H1 (cell line): Measurements from ENCODE around the gene PLA2G2E. TPM values are rescaled to one million over a fixed set of nuclear protein-coding genes. Genes with fewer than 3 reads are reported as not detected.

Source experiments
- CTCF ChIA-PET: fragments of 300-600 bp; sonication (Branson Sonifier 250); formaldehyde crosslinking; loops from one replicate; lab custom pipeline; 2021; ENCODE audit not compliant: partially characterized antibody; lab: Charles Lee
- POLR2A ChIA-PET: fragments of 300-600 bp; sonication (Branson Sonifier 250); formaldehyde crosslinking; loops from one replicate; lab custom pipeline; 2021; ENCODE audit warnings: inconsistent platforms; ENCODE audit not compliant: partially characterized antibody; lab: Charles Lee
- DNase-seq, 2 experiments: peaks; one replicate each; pipeline versions ENCODE4 v3.0.0 to v3.0.0-alpha.2; 2010 to 2022; ENCODE audit warnings: low spot score in 2 of 2, low read depth in 1 of 2, mixed read lengths in 1 of 2
- FAIRE-seq: peaks from 2 replicates; lab custom pipeline; 2011; peaks lifted over from hg19 to GRCh38; lab: Jason Lieb, UNC
- H2AFZ ChIP-seq: 2 replicates; pipeline ENCODE4 v1.8.1; 2012; ENCODE audit warnings: low read length, inconsistent platforms
- H2AK5ac ChIP-seq: 2 replicates; pipeline ENCODE4 v1.6.1; 2013; ENCODE audit warnings: low read depth, low read length
- H2BK120ac ChIP-seq: replicated peaks from 2 replicates; pipeline ENCODE3; 2013; ENCODE audit warnings: low read depth, low read length, inconsistent platforms
- H2BK12ac ChIP-seq: 2 replicates; pipeline ENCODE4 v1.6.1; 2013; ENCODE audit warnings: low read depth, low read length
- H2BK15ac ChIP-seq: 2 replicates; pipeline ENCODE4 v1.6.1; 2013; ENCODE audit warnings: low read length
- H2BK20ac ChIP-seq: 2 replicates; pipeline ENCODE4 v1.6.1; 2013; ENCODE audit warnings: low read length
- H2BK5ac ChIP-seq: 2 replicates; pipeline ENCODE4 v1.6.1; 2013; ENCODE audit warnings: low read depth, low read length
- H3K14ac ChIP-seq: 2 replicates; pipeline ENCODE4 v1.6.1; 2013; ENCODE audit warnings: inconsistent platforms; ENCODE audit not compliant: insufficient read length
- H3K18ac ChIP-seq: 2 replicates; pipeline ENCODE4 v1.6.1; 2013; ENCODE audit warnings: low read length; ENCODE audit errors: extremely low read depth
- H3K23ac ChIP-seq: 2 replicates; pipeline ENCODE4 v1.6.1; 2013; ENCODE audit warnings: inconsistent platforms; ENCODE audit not compliant: insufficient read length
- H3K23me2 ChIP-seq: 2 replicates; pipeline ENCODE4 v1.6.1; 2013; ENCODE audit warnings: low read depth, low read length
- H3K27ac ChIP-seq: 2 replicates; pipeline ENCODE4 v1.6.1; 2011; ENCODE audit warnings: low read depth, low read length, inconsistent platforms
- H3K27me3 ChIP-seq, 4 experiments: replicated peaks in 1 of 4; 1 replicate in 1 of 4; 2 replicates in 3 of 4; pipeline versions ENCODE4 v1.6.1 to v1.8.1; 2011 to 2013; ENCODE audit warnings: low read length in 3 of 4, mild to moderate bottlenecking in 3 of 4, inconsistent platforms in 2 of 4, mixed read lengths in 2 of 4, moderate library complexity in 1 of 4; ENCODE audit not compliant: control insufficient read depth in 3 of 4, insufficient read depth in 3 of 4; ENCODE audit errors: extremely low read depth in 1 of 4
- H3K36me3 ChIP-seq, 4 experiments: 2 replicates each; pipeline versions ENCODE4 v1.6.1 to v1.8.1; 2011 to 2013; ENCODE audit warnings: mild to moderate bottlenecking in 4 of 4, low read length in 3 of 4, moderate library complexity in 2 of 4, control low read depth in 1 of 4, inconsistent platforms in 1 of 4; ENCODE audit not compliant: insufficient read depth in 4 of 4, control insufficient read depth in 2 of 4
- H3K4ac ChIP-seq: replicated peaks from 2 replicates; pipeline ENCODE3; 2013; ENCODE audit warnings: low read length, low read depth, mixed read lengths, inconsistent platforms; ENCODE audit not compliant: insufficient read length
- H3K4me1 ChIP-seq, 4 experiments: replicated peaks in 1 of 4; 1 replicate in 1 of 4; 2 replicates in 3 of 4; pipeline versions ENCODE4 v1.6.1 to v1.8.1; 2011 to 2013; ENCODE audit warnings: low read length in 3 of 4, inconsistent platforms in 2 of 4, mixed read lengths in 1 of 4; ENCODE audit not compliant: insufficient read depth in 4 of 4, control insufficient read depth in 3 of 4
- H3K4me2 ChIP-seq, 2 experiments: 2 replicates each; pipeline versions ENCODE4 v1.6.1 to v1.8.1; 2011 to 2013; ENCODE audit warnings: low read depth in 2 of 2, low read length in 2 of 2, control low read depth in 1 of 2, inconsistent platforms in 1 of 2, mild to moderate bottlenecking in 1 of 2; ENCODE audit not compliant: insufficient read depth in 1 of 2
- H3K4me3 ChIP-seq, 4 experiments: fragments of 200-600, 300-600 bp in 1 of 4; sonication (generic), shearing (Covaris generic), sonication (Bioruptor Twin) in 1 of 4; 2 replicates each; pipeline versions ENCODE4 v1.5.1 to v1.8.1; 2011 to 2016; ENCODE audit warnings: low read length in 4 of 4, low read depth in 3 of 4, control low read depth in 2 of 4, inconsistent platforms in 2 of 4, mild to moderate bottlenecking in 2 of 4, mixed read lengths in 1 of 4, moderate library complexity in 1 of 4; ENCODE audit not compliant: insufficient read depth in 2 of 4; ENCODE audit errors: extremely low read depth in 1 of 4
- H3K56ac ChIP-seq: replicated peaks from 2 replicates; pipeline ENCODE3; 2013; ENCODE audit warnings: low read depth, mild to moderate bottlenecking, mixed read lengths, low read length, inconsistent platforms; ENCODE audit not compliant: insufficient read length
- H3K79me1 ChIP-seq: 2 replicates; pipeline ENCODE4 v1.6.1; 2013; ENCODE audit warnings: low read depth, low read length, control low read depth
- H3K79me2 ChIP-seq, 2 experiments: 2 replicates each; pipeline versions ENCODE4 v1.6.1 to v1.8.1; 2012 to 2013; ENCODE audit warnings: low read length in 2 of 2, mild to moderate bottlenecking in 2 of 2, inconsistent platforms in 1 of 2; ENCODE audit not compliant: insufficient read depth in 2 of 2, control insufficient read depth in 1 of 2
- H3K9ac ChIP-seq, 4 experiments: replicated peaks in 1 of 4; 1 replicate in 1 of 4; 2 replicates in 3 of 4; pipeline versions ENCODE4 v1.6.1 to v1.8.1; 2011 to 2013; ENCODE audit warnings: low read depth in 3 of 4, low read length in 3 of 4, control low read depth in 2 of 4, mild to moderate bottlenecking in 2 of 4, moderate library complexity in 2 of 4, inconsistent platforms in 1 of 4; ENCODE audit errors: extremely low read depth in 1 of 4
- H3K9me3 ChIP-seq, 2 experiments: 2 replicates each; pipeline versions ENCODE4 v1.6.1 to v1.8.1; 2012 to 2013; ENCODE audit warnings: mild to moderate bottlenecking in 2 of 2, moderate library complexity in 2 of 2, control low read depth in 1 of 2, inconsistent platforms in 1 of 2, low read depth in 1 of 2, low read length in 1 of 2, mixed read lengths in 1 of 2; ENCODE audit not compliant: insufficient read depth in 2 of 2
- H4K20me1 ChIP-seq, 2 experiments: replicated peaks in 1 of 2; 2 replicates each; pipeline versions ENCODE3 to v1.8.1; 2011 to 2013; ENCODE audit warnings: inconsistent platforms in 2 of 2, low read length in 2 of 2, mild to moderate bottlenecking in 1 of 2; ENCODE audit not compliant: insufficient read depth in 2 of 2, control insufficient read depth in 1 of 2
- H4K5ac ChIP-seq: 2 replicates; pipeline ENCODE4 v1.6.1; 2013; ENCODE audit warnings: low read length, low read depth, mixed read lengths, inconsistent platforms; ENCODE audit not compliant: insufficient read length
- H4K8ac ChIP-seq: 2 replicates; pipeline ENCODE4 v1.8.0; 2013; ENCODE audit warnings: mild to moderate bottlenecking, moderate library complexity, low read length, inconsistent platforms; ENCODE audit not compliant: insufficient read depth; ENCODE audit errors: extremely low read depth
- H4K91ac ChIP-seq: replicated peaks from 2 replicates; pipeline ENCODE3; 2013; ENCODE audit warnings: low read length, mixed read lengths, inconsistent platforms; ENCODE audit not compliant: insufficient read length
- ATF3 ChIP-seq: IDR thresholded peaks from 2 replicates; pipeline ENCODE4 v1.6.1; 2011; ENCODE audit warnings: low read depth, mild to moderate bottlenecking, low read length; ENCODE audit not compliant: insufficient read depth
- KDM1A ChIP-seq: fragments of 200-600, 300-600 bp; sonication (generic); IDR thresholded peaks from 2 replicates; pipeline ENCODE4 v1.7.1; 2016; ENCODE audit warnings: mild to moderate bottlenecking, low read length, borderline replicate concordance
- MAX ChIP-seq: IDR thresholded peaks from 2 replicates; pipeline ENCODE4 v1.6.1; 2012; ENCODE audit warnings: inconsistent platforms
- NRF1 ChIP-seq: IDR thresholded peaks from 2 replicates; pipeline ENCODE4 v1.6.1; 2011; ENCODE audit warnings: mild to moderate bottlenecking, low read depth, low read length, improper control_type of control experiment
- POLR2A ChIP-seq, 2 experiments: IDR thresholded peaks; 1 replicate in 1 of 2; 2 replicates in 1 of 2; pipeline ENCODE4 v1.6.1; 2011; ENCODE audit warnings: low read depth in 2 of 2, low read length in 2 of 2, mild to moderate bottlenecking in 2 of 2; ENCODE audit errors: control extremely low read depth in 1 of 2
- POLR2AphosphoS5 ChIP-seq: IDR thresholded peaks from 2 replicates; pipeline ENCODE4 v1.6.1; 2011; ENCODE audit warnings: low read depth, low read length
- RBBP5 ChIP-seq: IDR thresholded peaks from 2 replicates; pipeline ENCODE4 v1.7.1; 2012; ENCODE audit warnings: low read depth, mild to moderate bottlenecking, inconsistent platforms, low read length, moderate library complexity, borderline replicate concordance
- RFX5 ChIP-seq: IDR thresholded peaks from 2 replicates; pipeline ENCODE4 v1.6.1; 2011; ENCODE audit warnings: low read depth, low read length, improper control_type of control experiment, borderline replicate concordance
- SIRT6 ChIP-seq: IDR thresholded peaks from one replicate; pipeline ENCODE4 v1.7.1; 2012; ENCODE audit warnings: low read length, inconsistent platforms
- SRF ChIP-seq: IDR thresholded peaks from 2 replicates; pipeline ENCODE4 v1.6.1; 2011; ENCODE audit warnings: mild to moderate bottlenecking, low read depth, low read length, moderate library complexity
- TAF7 ChIP-seq: optimal IDR thresholded peaks from 2 replicates; pipeline ENCODE3; 2011; ENCODE audit warnings: low read depth, mild to moderate bottlenecking, inconsistent platforms, low read length, moderate library complexity, borderline replicate concordance
- TCF12 ChIP-seq: IDR thresholded peaks from 2 replicates; pipeline ENCODE4 v1.6.1; 2011; ENCODE audit warnings: low read depth, mild to moderate bottlenecking, low read length
- USF2 ChIP-seq: IDR thresholded peaks from 2 replicates; pipeline ENCODE4 v1.6.1; 2011; ENCODE audit warnings: low read length, improper control_type of control experiment
- ZNF274 ChIP-seq: IDR thresholded peaks from 2 replicates; pipeline ENCODE4 v1.7.0; 2012; ENCODE audit warnings: low read length, borderline replicate concordance; ENCODE audit errors: extremely low read depth
- WGBS, 2 experiments: shearing (Covaris generic) in 1 of 2; methylation state at CpG; one replicate each; pipeline versions ENCODE4 v1.1.6 to v1.1.7; 2013 to 2015; ENCODE audit warnings: low lambda C conversion rate in 2 of 2, mixed read lengths in 2 of 2, inconsistent platforms in 1 of 2, low coverage in 1 of 2, missing lambda C conversion rate in 1 of 2; ENCODE audit not compliant: insufficient replicate concordance in 2 of 2, insufficient coverage in 1 of 2, insufficient read length in 1 of 2; ENCODE audit errors: extremely low coverage in 1 of 2, missing lambda C conversion rate in 1 of 2; 5-methylcytosine and 5-hydroxymethylcytosine counted together
- polyA plus RNA-seq, 7 experiments: library from polyadenylated mRNA; depleted of rRNA in 3 of 7; stranded (reverse) in 5 of 7; unstranded in 2 of 7; fragments of >200 nt in 5 of 7; fragments of 200-250 nt in 2 of 7; gene quantifications; 1 replicate in 5 of 7; 2 replicates in 1 of 7; 4 replicates in 1 of 7; pipeline versions ENCODE4 v1.2.1 to v1.2.3, GENCODE V29; 2011 to 2013; ENCODE audit warnings: missing spikeins in 2 of 7, mixed read lengths in 2 of 7
- total RNA-seq: library from RNA; stranded (reverse); fragmentation: NEBNext Ultra II Directional; extraction: Animal tissue kit (Norgen Biotek cat#: 25700); gene quantifications from 2 replicates; pipeline ENCODE4 v1.2.1, GENCODE V29; 2021

The PLA2G2E gene
- total and polyA plus RNA-seq, 2 of the 8 experiments (the other 6 are each of a cell fraction or from before 2014, with no cell fraction given), result not detected

- Histone ChIP-seq H2BK20ac (no peak overlapping the region), H3K4ac (no peak overlapping the region), H3K79me1 (no peaks in the 10 kb centered on the region), H3K18ac (no peak overlapping the region), H3K56ac (no peak overlapping the region), H3K14ac (no peak overlapping the region), H4K8ac (no peak overlapping the region), H2BK5ac (no peak overlapping the region), H3K23ac (no peak overlapping the region), H2BK15ac (no peak overlapping the region), H2AFZ (no peak overlapping the region), H3K23me2 (no peaks in the 10 kb centered on the region), H3K4me3 (no peak overlapping the region), H3K9me3 (no peaks in the 10 kb centered on the region), H4K91ac (no peak overlapping the region), H4K20me1 (no peaks in the 10 kb centered on the region), H3K27ac (no peak overlapping the region), H3K79me2 (no peaks in the 10 kb centered on the region), H3K27me3 (no peaks in the 10 kb centered on the region), H2AK5ac (no peak overlapping the region), H3K9ac (no peak overlapping the region), H3K4me1 (no peaks in the 10 kb centered on the region), H2BK120ac (no peak overlapping the region), H4K5ac (no peak overlapping the region), H3K4me2 (no peak overlapping the region), H3K36me3 (peaks cover 22 to 79% (median 66%) of the 10 kb centered on the region in 4 experiments), H2BK12ac (no peak overlapping the region)
- WGBS, 2 experiments, result 95% methylated on average over 5 of the region's 5 CpGs; no CpG with 5 or more reads in 1 of the 2 experiments
- ChIA-PET CTCF (interaction anchor here (1.1 to 2.0 kb wide), 3 partner anchors 11 to 248 kb away, joined by 3 to 6 read pairs (median 3); no protein-coding TSS in a partner anchor), POLR2A (no interaction called here)
- no peak for FAIRE-seq
- DNase-seq, result no peak
- TF ChIP-seq SRF, result no peak
- no peak for TF ChIP-seq NRF1
- no peak for TF ChIP-seq USF2
- no peak for TF ChIP-seq RBBP5
- TF ChIP-seq POLR2AphosphoS5, result no peak
- no peak for TF ChIP-seq POLR2A (IDR thresholded peaks at IDR 0.05; ENCODE audit: control extremely low read depth in 1 of 2, low read depth in 2 of 2, low read length in 2 of 2)
- no peak for TF ChIP-seq MAX
- TF ChIP-seq ATF3, result no peak
- TF ChIP-seq TCF12, result no peak
- TF ChIP-seq RFX5, result no peak
- TF ChIP-seq ZNF274, result no peak
- no peak for TF ChIP-seq SIRT6
- no peak for TF ChIP-seq TAF7
- no peak for TF ChIP-seq KDM1A
Measured at GRCh38 chr1:19909392-19909791, 14.0 kb downstream of the PLA2G2E start.
